HG03280 (cell line): ENCODE results near the gene ANXA2.
"Not testable (repeated sequence)": the region's sequence is repeated elsewhere in the genome, so short reads cannot be mapped to it uniquely, and the experiment has no call there.

ENCODE experiments used
- ATAC-seq: cut with Tn5 transposase; IDR thresholded peaks from one replicate; pipeline ENCODE4 v1.9.1; 2021; ENCODE audit warnings: mild to moderate bottlenecking, moderate library complexity; ENCODE audit not compliant: unreplicated experiment

Gene ANXA2

DNA sequence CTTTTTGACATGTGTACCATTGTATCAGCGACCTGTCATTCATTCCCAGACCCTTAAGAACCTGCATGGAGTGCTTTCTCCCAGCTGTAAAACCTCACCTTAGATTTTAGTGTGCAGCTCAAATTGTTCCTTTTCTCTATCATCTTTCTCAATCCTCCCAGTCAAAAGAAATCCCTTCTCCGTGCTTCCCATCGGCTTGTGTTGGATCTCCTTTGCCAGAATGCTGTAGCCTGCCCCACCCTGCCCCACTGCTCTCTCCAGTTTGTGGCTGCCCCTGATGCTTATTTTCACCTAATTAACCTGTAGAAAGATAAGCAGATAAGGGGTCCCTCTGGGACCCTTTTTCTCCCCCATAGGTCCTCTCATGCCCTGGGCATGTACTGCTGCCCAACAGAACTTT lies 51.1 kb downstream of the ANXA2 start:
- no peak for ATAC-seq

DNA sequence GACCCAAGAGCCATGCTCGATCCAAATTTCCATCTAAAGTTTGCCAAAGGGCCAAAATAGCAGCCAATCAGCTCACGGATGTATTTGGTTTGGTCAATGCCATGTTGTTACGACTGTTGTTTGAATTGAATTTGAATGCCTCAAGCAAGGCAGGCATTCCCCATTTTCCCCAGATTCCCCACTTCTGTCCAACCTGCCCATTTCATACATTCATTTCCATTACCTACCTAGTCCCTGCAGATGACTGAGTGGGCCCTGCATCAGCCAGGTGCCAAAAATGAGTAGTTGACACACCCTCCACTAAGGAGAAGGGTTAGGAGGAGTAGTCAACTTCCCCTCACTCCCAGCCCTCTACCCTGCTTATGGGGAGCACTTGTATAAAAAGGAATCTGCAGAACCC lies 51.7 kb downstream of the ANXA2 start:
- ATAC-seq: no peak

DNA sequence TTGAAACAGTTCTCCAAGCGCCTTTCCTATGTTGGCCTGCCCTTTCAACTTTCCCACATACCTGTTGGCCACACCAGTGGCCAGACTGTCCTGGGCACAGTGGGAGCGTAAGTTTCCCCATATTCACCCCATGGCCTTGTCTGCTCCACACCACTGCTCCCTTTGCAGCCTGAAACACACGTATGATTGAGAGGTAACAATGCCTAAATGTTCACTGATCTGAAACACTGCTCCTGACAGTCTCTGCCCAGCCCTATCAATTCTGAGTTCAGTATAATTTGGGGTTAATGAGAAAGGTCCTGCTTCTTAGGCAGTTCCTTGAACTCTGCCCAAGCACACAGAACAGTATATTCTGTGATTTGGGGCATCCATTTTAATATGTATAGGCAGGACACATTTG lies 52.2 kb downstream of the ANXA2 start:
- no peak for ATAC-seq

DNA sequence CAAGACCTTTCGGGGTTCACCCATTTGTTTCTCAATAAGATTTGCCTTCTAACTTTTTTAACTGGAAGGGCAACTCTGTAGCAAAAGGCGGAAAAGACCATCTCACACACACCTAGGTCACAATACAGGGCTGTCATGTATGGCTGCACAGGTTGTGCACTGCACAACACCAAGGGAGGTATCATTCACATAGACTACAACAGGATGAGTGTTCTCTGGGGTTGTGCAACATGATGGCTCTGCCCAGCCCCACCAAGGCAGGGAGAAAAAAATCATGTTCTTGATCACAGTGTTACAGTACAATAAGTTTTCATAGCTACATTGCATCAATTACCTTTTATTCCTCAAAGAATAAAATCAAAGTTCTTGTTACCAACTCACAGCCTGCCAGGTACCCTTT lies 52.8 kb downstream of the ANXA2 start:
- no peak for ATAC-seq

DNA sequence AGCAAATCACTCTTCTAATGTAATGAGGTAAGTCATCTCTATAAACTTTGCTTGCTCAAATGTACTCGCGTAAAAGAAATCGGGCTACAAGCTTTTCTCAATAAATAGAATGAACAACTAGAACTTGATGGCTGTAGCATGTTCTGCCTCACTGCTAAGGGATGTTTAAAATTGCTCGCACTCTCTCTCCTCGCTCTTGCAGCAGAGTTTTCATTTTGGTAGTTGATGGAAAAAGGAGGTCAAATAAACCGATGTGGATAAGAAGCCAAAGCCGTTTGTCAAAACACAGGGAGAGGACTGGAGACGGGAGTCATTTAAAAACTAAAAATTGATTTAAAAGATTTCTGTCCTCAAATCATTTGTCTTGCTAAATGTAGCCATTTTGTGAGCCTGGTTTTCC lies 53.3 kb downstream of the ANXA2 start:
- no peak for ATAC-seq

DNA sequence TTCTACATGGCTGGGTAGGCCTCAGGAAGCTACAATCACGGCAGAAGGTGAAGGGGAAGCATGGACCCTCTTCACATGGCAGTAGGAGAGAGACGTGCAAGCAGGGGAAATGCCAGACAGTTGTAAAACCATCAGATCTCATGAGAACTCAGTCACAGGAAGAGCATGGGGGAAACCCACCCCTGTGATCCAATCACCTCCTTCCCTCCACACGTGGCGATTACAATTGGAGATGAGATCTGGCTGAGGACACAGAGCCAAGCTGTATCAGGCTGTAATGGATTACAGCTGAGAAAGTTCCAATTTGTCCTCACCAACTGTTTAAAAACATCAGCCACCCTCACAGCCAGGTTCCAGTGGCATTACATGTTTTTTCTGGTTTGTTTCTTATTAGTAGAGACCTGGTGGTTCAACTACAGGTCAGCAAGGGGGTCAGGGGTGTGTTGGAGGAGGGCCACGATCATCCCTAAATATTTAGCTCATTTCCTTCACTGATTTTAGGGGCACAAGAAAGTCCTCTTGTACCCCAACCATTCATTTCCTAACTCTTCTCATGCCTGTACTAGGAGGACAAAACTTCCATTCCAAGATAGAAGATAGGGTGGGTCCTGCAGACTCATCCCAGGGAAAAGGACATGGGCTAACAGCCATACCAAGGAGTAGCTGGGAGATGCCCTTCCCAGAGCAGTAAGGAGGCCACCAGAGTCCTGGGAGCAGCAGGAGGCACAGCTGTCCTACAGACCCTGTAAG lies 54.4 kb downstream of the ANXA2 start:
- no peak for ATAC-seq

DNA sequence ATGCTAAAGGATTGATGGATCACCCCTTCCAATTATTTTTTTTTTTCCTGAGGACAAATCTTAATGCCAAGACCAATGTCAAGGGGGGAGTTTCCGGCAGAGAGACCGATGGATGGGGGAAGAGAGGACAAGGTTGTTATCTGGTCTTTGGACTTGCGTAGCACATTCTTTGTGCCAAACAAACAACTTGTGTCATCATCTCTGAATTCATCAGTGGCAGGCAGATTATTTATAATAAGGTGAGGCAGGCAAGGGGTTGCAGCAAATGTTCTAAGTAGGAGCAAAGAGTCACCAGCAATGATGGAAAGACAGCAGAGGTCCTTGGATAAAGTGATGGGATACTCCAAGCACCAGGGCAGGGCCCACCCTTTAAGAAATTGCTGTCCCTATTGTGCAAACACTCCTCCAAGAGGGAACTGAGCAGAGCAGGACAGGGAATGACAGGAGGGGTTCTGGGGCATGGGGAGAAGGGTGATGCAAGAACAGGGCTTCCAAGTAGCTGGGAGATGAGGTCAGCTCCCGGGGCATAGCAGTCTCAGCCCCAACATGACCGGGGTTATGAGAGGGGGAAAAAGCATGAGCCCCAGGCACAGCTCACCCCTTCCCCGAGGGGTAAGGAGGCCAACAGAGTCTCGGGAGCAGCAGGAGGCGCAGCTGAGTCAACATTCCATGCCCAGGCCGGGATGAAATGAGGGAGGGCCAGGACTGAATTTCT lies 57.4 kb downstream of the ANXA2 start:
- ATAC-seq: no peak

DNA sequence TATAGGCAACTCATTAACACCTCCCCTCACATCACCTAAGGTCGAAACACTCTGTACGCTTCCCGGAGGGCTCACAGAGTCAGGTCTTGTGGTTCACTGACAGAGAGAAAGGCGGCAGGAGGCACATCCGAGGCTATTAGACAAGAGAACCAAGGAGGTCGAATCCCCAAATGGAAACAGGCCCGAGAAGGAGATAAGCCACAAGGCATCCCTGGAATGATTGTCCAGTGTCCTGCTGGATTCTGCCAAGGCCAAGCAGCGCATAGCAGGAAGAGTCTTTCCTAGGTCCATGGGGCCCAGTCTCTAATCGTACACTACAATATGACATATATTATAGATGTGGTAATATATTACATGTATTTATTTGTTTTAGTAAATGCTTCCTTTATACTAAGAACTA lies 58.5 kb downstream of the ANXA2 start:
- no peak for ATAC-seq

DNA sequence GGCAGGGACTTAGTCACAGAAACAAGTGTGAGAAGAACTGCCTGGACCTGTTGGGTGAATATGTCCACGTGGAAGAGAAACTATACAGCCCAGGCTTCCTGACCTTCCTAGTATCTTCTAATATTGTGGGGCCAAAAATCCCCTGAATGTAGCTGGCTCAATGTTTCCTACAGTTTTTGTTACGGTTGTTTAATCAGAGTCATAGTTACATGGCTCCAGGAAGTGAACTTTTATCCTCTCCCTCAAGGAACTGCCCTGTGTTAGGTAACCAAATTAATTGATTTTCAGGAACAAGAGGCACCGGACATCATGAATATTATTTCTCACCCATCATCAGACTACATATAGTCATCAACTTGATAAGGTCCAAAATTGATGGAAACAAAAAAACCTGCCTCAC lies 59.0 kb downstream of the ANXA2 start:
- no peak for ATAC-seq

DNA sequence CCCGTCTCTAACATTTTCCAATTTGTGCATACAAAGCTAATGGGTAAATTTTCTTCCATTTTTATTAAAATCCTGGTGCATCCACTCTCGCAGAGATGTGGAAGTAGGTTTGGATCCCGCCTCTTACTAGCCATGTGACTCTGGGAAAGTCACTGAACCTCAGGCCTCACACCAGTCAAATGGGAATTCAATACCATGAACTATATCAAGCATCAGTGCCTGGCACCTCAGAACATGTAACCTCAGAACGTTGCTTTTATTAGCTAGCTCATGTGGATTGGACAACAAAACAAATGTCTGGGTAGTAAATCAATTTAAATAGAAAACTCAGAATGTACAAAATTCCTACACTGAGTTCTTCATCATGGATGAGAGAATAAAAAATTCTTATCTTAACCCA lies 60.7 kb downstream of the ANXA2 start:
- no peak for ATAC-seq

DNA sequence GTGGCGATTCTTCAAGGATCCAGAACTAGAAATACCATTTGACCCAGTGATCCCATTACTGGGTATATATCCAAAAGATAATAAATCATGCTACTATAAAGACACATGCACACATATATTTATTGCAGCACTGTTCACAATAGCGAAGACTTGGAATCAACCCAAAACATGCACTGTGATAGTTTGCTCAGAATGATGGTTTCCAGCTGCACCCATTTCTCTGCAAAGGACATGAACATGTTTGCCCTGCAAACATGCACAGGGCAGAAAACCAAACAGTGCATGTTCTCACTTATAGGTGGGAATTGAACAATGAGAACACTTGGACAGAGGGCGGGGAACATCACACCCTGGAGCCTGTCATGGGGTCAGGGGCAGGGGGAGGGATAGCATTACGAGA lies 62.5 kb downstream of the ANXA2 start:
- not testable (repeated sequence) for ATAC-seq

DNA sequence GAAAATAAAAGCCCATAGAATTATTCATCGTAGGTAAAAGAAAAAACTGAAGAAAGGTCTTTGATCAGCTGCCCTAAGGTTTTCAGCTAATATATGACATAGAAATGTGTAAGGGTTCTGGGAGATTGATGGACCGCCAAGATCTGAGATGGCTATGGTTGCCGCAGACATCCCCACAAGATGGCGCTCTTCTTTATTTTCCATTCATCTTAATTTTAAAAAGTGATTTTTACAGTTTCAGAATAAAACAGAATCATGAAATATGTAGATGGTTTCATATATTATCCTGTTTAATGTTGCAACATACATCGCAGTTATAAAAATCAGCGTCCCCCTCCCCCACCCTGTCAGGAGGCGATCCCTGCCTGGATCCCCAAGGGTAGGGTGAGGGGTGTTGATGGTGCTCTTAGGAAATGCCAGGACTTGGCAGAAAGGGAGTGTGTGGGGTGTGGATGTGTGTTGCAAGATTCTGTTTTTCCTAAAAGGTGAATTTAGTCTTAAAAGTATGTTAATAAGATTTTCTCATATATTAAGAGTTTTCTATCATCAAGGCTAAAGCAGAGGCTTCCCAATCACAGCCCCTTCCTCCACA lies 68.8 kb downstream of the ANXA2 start:
- ATAC-seq: no peak

DNA sequence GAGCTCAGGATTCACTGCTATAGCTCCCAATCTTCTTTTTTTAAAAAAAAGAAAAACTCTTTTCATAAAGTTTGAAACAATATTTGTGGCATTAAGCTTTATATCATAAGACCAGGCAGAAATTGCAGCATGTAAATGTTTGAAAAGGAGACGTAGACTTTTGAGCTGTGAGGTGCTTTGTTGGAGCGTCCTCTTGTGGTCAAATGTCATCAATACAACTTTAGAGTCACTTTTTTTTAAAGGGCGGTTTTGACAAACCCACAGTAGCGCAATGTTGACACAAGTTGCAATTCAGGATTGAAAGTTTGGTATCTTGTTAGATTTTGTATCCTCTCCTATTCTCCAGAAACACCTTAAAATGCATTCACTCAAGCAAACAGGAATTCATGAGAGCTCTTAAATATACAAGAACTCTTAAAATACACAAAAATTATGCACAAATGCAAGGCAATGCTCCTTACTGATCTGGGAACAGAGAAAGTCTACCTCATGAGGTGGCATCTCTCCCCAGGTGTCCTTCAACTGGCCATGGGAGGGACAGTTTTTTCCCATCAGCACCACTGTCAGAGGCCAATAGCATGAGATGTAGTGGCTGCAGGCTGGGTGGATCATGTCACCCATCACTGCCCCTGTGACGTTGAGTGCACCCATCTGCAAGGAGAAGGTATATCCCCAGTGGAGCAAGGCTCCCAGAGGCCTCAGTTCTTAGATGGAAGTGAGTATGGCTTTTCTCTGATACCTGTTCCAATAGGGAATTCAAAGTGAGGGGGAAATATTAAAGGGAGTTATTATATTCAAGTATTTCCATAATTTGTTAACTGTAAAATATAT lies 70.7 kb downstream of the ANXA2 start:
- no peak for ATAC-seq

DNA sequence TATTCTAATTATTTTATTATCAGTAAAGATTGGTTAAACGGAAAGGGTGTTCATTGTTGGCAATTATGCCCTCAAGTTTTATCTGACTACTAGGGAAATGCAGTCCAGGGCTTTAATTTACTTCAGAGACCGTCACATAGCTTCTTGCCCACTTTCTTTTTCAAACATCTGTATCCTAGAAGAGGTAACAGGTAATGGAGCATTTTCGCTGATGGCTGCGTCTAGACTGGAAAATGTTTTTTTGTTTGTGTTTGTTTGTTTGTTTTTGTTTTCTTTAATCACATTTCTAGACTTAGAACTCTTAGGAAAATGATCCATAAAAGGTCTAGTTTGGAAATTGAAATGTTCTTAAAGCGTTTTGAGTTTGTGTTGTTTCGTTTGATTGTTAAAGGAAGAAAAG lies 71.4 kb downstream of the ANXA2 start:
- ATAC-seq: no peak

DNA sequence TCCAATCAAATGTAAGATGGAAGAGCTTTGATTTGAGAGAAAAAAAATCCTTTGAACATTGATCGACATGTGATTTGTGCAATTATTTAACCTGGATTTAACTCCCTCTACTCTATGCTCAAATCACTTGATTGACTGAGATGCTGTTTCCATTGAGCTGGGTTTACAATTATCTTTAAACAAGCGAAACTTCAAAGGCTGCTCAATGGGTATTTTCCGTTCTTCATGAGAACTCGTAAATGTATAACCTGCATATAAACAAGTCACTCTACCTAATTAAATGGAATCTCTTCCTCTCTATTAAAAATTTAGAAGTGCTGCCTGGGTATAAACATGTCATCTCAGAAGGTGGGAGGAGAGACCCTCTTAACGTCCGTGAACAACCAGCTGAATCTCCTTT lies 71.9 kb downstream of the ANXA2 start:
- ATAC-seq: no peak

DNA sequence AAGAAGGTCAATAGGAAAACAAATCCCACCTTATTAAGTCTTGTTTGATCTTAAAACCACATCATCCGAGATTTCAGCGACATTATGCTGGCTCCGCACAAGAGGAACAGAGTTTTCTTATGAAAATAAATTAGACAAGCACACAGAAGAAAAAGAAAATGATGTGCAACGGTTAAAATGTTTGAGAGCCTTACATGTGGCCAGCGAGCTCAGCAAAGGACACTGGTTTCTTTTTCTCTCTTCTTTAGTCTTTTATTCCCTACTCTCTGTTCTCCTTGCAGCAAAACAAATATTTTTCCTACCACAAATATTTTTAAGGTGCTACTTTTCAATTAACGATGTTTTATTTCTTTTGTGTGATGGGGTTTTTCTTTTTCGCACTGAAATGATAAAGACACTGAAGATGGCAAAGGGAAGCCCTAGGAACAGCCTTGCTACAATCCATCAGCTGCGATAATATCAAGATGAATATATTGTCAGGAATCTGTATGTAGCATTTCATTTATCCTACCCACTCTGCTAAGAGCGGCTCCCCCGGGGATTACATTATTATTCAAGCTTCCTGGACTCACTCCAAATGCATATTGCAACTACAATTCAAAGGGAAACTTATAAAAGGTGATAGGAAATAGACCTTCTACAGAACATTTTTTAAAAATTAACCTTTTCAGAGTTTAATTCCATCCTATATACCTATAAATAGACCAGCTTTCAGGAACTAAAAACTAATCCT lies 72.9 kb downstream of the ANXA2 start:
- ATAC-seq: no peak

DNA sequence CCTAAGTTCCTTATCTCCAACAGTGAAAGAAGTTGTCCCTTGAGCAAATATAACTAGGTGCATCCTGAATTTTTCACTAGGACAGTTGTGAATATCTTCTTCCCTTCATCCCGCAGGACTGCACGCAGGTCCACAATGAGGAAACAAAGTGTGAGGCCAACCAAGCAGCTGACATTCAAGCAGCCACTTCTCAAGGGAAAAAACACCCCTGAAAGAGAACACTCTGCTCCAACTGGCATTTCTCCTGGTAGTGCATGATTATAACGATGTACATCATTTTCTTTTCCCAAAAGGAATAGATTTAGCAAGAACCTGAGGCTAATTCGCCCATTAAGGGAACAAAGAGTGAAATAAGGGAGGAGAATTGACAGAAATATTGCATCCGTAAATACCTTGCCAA lies 74.5 kb downstream of the ANXA2 start:
- ATAC-seq: no peak

DNA sequence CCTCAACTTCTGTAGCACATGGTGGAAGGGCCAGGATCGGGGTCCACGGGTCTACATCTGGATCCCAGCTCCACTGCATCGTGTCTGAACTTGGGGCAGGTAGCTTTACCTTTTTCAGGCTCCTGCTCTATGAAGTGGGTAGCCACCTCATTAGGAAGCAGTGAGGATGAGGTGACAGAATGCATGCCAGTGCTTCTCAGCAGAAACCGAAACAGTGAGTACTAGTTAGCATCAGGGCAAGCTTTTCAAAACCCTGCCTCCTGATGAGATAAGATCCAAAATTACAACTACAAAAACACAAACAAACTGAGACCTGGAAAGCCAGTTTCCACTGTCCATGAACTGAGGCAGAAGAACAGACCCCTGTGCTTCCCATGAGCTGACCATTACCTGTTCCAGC lies 77.4 kb downstream of the ANXA2 start:
- no peak for ATAC-seq

DNA sequence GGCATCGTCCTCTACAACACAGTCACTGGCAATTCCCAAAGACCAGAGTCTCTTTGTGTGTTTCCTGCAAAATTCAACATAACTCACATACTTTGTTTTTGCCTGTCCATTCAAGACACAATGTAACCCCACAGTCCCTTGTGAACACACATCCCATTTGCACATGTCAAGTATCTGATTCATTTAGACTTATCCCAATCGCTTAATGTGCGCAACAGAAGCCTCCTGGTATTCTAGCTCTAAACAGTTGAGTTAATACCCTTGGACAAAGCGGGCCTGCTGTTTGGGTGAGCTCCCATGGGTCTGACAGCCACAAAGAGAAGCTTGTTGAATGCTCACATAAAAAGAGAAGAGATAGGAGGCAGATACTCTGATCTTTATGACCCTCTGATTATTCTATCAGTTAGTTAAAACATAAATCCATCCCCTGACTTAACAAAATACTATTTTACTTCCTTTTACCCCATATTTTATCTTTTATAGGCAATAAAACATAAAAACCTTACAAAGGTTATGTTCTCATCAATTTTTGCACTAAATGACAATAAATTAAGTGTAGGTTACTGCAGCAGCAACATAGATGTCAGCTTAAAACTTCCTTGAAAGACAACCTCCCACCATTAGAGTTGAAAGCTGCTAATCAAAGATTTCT lies 79.4 kb downstream of the ANXA2 start:
- no peak for ATAC-seq

DNA sequence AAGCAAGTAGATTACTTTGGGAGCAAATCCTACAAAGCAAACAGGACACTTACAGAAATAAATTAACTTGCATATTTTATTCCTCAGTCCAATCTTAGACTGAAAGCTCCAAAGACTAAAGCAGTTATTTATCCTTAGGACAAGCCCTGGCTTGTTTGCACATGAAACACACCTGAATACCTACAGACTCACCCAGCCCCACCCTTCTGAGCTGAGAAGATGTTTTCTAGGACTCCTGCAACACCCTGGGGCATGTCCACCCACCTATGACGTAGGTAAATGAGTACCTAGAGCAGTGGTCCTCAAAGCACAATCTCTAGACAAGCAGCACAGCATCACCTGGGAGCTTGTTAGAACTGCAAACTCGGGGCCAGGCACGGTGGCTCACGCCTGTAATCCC lies 80.8 kb downstream of the ANXA2 start:
- no peak for ATAC-seq
